GM12891 (cell line): Measurements from ENCODE around the gene COX6A1.

Experiments used
- POLR2A ChIP-seq: IDR thresholded peaks from 2 replicates; pipeline ENCODE4 v1.6.1; 2011; ENCODE audit warnings: low read depth, low read length, control low read depth
- POLR2AphosphoS5 ChIP-seq: IDR thresholded peaks from 2 replicates; pipeline ENCODE4 v1.6.1; 2011; ENCODE audit warnings: low read depth, low read length, control low read depth

GRCh38 chr12:120466560-120467315 is 28.8 kb downstream of the COX6A1 start:
- TF ChIP-seq POLR2A (no peak), POLR2AphosphoS5 (no peak)
